HG03558 (cell line): ENCODE results near the gene PTDSS2.
"Not testable (repeated sequence)": the region's sequence is repeated elsewhere in the genome, so short reads cannot be mapped to it uniquely, and the experiment has no call there.

Source experiments
- ATAC-seq: cut with Tn5 transposase; IDR thresholded peaks from one replicate; pipeline ENCODE4 v1.9.1; 2021; ENCODE audit warnings: moderate number of reproducible peaks; ENCODE audit not compliant: unreplicated experiment; ENCODE audit errors: extremely low read depth

PTDSS2 gene

GRCh38 chr11:413120-414081, 36.7 kb upstream of the PTDSS2 start:
- ATAC-seq, result no peak

DNA sequence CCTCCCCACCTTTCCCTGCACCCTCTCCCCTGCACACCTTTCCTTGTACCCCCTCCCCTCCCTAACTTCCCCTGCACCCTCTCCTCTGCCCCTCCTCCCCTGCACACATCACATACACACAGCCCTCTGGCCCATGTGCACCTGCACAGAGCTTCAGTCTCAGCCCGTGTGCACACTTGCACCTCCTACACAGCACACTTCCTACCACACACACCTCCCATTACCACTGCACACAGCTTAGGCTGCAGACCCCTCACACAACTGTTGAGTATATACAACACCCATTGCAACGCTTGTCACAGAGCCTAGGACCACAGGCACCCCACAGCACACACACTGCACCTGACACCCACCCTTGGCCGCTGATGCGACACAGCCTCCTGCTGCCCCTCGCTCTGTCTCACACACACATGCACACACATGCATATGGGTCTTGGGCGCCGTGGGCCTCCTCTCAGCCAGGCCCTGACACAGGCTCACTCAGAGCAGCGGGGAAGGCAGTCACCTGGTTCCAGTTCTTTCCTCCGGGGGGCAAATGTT, 35.7 kb upstream of the PTDSS2 start:
- no peak for ATAC-seq

DNA sequence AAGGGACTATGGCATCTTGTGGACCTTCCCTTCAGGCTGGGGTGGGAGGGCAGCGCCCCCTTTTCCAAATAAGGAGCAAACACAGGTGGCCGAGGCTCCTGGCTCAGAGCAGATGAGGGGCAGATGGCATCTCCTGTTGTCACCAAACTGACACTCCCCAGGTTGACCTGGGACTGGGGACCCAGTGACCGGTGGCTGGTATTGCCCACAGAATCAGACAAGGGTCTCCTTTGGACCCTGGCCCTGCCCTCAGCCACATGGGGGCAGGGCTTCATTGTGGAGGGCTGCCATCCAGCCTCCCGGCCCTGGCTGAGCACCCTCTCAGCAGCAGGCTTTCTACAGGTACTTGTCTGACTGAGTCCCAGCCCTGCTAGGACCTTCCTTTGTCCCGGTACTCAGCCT, 34.4 kb upstream of the PTDSS2 start:
- no peak for ATAC-seq

- ATAC-seq, result no peak
Observed at GRCh38 chr11:416051-416756, 33.9 kb upstream of the PTDSS2 start.

- no peak for ATAC-seq
Observed at GRCh38 chr11:416757-417621, 33.1 kb upstream of the PTDSS2 start.

- no peak for ATAC-seq
Observed at GRCh38 chr11:417652-418342, 32.3 kb upstream of the PTDSS2 start.

DNA sequence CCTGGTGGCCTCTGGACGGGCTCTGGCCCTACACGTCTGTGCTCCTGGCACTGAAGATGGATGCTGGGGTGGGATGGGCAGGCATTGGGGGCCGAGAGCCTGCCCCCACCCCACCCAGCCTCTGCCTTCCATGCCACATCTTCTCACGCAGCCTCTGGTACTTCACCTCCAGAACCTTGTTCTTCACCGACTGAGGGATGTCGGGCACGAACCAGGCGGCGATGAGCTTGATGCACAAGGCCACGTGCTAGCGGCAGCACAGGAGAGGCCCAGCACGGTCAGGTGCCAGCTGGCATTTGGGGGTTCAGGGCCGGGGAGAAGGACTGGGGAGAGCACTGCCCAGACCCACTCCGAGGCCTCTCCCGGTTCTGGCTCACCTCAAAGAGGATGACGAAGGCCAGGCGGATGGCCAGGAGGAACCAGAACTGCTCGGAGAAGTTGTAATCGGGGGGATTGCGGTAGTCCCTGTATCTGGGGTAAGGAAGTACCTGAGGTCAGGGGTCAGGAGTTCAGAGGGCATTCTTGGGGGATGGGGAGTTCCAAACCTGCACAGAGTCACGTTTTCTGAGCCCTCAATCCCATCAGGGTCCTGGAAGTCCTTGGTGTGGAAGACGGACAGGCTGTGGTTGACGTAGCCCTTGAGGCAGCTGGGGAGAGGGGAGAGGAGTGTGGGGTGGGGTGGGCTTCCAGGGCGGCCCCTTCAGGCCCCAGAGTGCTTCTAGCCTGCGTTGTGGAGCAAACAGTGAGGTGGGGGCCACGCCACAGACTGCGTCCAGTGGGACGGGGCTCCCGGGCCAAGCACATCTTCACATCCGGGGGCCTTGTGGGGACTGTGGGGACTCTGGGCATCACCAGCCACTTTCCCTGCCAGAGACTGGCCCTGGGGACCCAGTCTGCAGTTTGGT, 31.5 kb upstream of the PTDSS2 start:
- no peak for ATAC-seq

DNA sequence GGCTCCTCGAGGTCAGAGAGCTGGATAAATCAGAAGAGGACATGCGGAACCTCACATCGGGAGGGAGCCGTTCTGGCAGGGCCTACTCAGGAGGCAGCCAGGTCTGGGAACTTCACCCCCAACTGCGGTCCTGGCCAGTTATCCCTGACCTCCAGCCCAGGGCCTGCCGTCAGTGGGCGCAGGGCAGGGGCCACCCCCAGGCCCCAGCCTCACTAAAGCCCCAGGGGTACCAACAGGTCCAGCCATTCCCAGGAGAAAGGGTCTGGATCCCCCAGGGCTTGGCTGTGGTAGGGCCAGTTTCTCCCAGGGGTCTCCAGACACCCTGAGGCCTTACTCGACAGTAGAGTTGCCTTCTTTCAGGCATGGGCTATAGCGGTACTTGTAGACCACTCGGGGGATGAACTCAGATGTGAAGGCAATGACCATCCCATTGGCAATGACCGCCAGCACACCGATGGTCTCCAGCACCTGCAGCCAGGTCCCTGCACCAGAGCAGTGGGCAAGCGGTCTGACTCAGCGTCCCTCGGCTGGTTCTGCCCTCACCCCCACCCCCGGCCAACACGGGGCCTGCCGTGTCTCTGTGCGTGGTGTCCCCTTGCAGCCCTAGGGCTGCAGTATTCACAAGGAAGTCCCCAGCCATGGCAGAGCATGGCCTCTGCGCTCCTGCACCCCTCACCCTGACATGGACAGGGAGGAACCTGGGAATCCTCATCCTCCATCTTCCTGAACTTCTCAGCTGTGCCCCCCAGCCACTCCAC, 30.7 kb upstream of the PTDSS2 start:
- no peak for ATAC-seq

GRCh38 chr11:420054-420910, 29.8 kb upstream of the PTDSS2 start:
- no peak for ATAC-seq

- no peak for ATAC-seq
Observed at GRCh38 chr11:420911-421321, 29.2 kb upstream of the PTDSS2 start.

DNA sequence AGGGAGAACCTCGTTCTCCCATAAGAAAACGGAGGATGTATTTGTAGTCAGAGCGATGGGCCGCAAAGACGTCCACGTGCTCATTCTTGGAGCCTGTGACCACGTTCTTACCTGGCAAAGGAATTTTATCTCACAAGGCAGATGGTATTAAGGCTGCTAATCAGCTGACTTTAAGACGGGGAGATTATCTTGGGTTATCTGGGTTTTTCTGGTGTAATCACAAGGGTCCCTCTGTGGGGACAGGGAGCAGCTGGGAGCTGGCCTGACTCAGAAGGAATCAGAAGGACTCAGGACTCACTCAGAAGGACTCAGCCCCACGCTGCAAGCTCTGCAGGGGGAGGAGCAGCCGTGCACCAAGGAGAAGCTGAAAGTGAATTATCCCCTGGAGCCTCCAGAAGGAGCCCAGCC, 27.8 kb upstream of the PTDSS2 start:
- ATAC-seq, result no peak

DNA sequence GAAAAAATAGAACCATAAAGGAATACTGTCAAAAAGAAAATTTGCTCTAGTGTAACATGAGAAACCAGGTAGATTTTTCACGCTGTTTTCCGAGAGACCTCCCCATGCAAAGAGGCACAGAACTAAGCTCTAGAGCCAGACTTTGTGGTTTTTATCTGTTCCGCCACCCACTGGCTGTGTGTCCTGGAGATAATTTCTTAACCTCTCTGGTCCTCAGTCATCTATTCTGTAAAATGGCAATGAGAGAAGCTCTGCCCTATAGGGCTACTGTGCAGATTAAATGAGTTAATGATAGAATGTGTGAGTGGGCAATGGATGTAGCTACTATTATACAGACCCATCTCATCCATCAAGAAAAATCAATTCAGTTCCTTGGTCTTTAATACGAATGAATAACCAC, 25.8 kb upstream of the PTDSS2 start:
- no peak for ATAC-seq

DNA sequence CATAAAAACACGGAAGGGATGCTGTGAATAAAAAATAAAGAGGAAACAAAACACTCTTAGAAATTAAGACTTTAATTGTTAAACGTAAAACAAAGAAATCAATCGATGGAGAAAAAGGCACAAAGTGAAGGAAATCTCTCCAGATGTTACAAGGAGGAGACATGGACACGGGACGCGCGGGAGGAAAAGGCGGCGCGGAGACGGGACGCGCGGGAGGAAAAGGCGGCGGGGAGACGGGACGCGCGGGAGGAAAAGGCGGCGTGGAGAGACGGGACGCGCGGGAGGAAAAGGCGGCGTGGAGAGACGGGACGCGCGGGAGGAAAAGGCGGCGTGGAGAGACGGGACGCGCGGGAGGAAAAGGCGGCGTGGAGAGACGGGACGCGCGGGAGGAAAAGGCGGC, 25.3 kb upstream of the PTDSS2 start:
- ATAC-seq, result not testable (repeated sequence)

DNA sequence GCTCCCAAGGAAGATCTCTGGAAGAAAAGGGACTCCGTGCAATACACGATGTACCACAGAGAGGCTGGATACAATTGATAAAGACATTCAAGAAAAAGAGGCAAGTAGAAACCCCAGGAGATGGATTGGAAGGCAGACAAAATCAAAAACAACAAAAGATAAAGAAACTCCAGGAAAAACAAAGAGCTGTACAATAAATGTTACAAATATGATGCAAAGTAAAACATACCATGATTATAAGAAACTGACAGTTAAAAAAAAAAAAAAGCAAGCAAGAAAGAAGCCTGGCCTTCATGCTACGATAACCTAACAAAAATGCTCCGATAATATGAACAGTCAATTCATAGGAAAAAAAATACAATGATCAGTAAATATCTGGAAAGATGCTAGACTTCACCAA, 24.8 kb upstream of the PTDSS2 start:
- ATAC-seq, result no peak

DNA sequence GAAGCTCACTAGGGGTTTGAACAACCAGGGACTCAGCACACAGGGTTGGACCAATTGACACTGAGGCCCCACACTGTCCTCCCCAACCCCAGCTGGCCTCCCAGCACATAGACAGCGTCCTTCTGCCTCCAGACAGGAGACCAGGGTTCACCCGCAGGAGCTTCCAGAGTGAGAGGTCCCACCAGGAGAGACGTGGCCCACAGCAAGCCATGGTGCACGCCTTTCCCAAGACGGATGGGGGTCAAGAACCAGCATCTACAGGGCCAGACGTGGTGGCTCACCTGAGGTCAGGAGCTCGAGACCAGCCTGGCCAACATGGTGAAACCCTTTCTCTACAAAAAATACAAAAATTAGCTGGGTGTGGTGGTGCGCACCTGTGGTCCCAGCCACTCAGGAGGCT, 23.2 kb upstream of the PTDSS2 start:
- ATAC-seq, result no peak

- ATAC-seq, result no peak
Observed at GRCh38 chr11:428295-428694, 21.8 kb upstream of the PTDSS2 start.

- ATAC-seq, result no peak
Observed at GRCh38 chr11:429391-429790, 20.7 kb upstream of the PTDSS2 start.
